Measurements from ENCODE around the gene FAM184B. TPM values are rescaled to one million over a fixed set of nuclear protein-coding genes. Genes with fewer than 3 reads are reported as not detected.

FAM184B gene
- total RNA-seq, 2 donors from 2014 or later = 0.19 to 0.94 TPM

- Histone ChIP-seq H3K9me3 (no peaks in the 10 kb centered on the region), H3K36me3 (peaks cover 10% of the 10 kb centered on the region), H3K4me3 (no peak overlapping the region), H3K4me1 (no peaks in the 10 kb centered on the region), H3K27me3 (no peaks in the 10 kb centered on the region), H3K9ac (ENCODE audit: low read depth in 2 of 2, low read length in 2 of 2) (no peak overlapping the region), H3K27ac (no peak overlapping the region)
- TF ChIP-seq CTCF (IDR thresholded peaks at IDR 0.05) = no peak
- no peak for DNase-seq
- intact Hi-C loops (cut with DNase I) = no loop called here
Observed at GRCh38 chr4:17583941-17584340, 197.5 kb downstream of the FAM184B start.

DNA sequence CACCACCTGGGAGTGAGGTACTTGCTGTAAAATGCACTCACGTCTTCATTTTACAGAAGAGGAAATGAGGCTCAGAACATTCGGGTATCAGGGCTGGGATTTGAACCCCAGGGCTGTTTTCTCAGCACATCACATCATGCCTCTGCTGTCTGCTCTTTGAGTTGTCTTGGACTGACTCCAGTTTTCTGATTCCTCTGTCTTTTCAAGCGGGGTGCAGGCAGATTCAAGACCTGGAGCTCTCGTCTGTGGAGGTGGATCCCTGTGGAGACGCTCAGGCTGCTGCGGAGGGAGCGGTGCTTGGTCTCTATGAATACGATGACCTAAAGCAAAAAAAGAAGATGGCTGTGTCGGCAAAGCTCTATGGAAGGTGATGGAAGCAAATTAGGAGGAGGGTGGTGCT lies 198.1 kb downstream of the FAM184B start:
- intact Hi-C loops (cut with DNase I) = no loop called here
- no peaks in the 10 kb centered on the region for H3K27me3 ChIP-seq
- no peak for TF ChIP-seq CTCF (IDR thresholded peaks at IDR 0.05)
- no peaks in the 10 kb centered on the region for H3K4me1 ChIP-seq
- H3K9ac ChIP-seq (ENCODE audit: low read depth in 2 of 2, low read length in 2 of 2) = no peak overlapping the region
- no peak for DNase-seq
- H3K36me3 ChIP-seq = peaks cover 10% of the 10 kb centered on the region
- H3K4me3 ChIP-seq = no peak overlapping the region
- H3K27ac ChIP-seq = no peak overlapping the region
- H3K9me3 ChIP-seq = no peaks in the 10 kb centered on the region

- TF ChIP-seq CTCF (IDR thresholded peaks at IDR 0.05) = no peak
- no peak overlapping the region for H3K27ac ChIP-seq
Observed at GRCh38 chr4:17580969-17581368, 200.5 kb downstream of the FAM184B start.

More at GRCh38 chr4:17580969-17581368, 200.5 kb downstream of the FAM184B start:
- intact Hi-C loops (cut with DNase I) = no loop called here
- Histone ChIP-seq H3K27me3 (no peaks in the 10 kb centered on the region), H3K4me1 (no peaks in the 10 kb centered on the region), H3K4me3 (no peak overlapping the region), H3K36me3 (peaks cover 10% of the 10 kb centered on the region), H3K9me3 (no peaks in the 10 kb centered on the region), H3K9ac (ENCODE audit: low read depth in 2 of 2, low read length in 2 of 2) (no peak overlapping the region)
- no peak for DNase-seq

Other genes starting within 250 kb of the FAM184B start
- 10 to 100 TPM; 59.3 to 63.8 TPM for gene LAP3, start 204.4 kb downstream of the FAM184B start, total RNA-seq
- 10 to 100 TPM; 36.7 to 48.1 TPM for gene MED28, start 167.0 kb downstream of the FAM184B start, total RNA-seq
- gene DCAF16, start 29.1 kb upstream of the FAM184B start, total RNA-seq = 10 to 100 TPM; 20.4 to 34.0 TPM
- 10 to 100 TPM; 10.7 to 38.8 TPM for gene NCAPG, start 29.4 kb upstream of the FAM184B start, total RNA-seq
- gene LCORL, start 240.1 kb upstream of the FAM184B start, total RNA-seq = 10 to 100 TPM; 16.5 to 20.7 TPM